HCT116 (cell line): ENCODE results near the gene MEF2B.

Experiments used
- CTCF ChIP-seq, 3 experiments: fragments of 200-600 bp in 1 of 3; sonication (generic) in 1 of 3; IDR thresholded peaks in 2 of 3; conservative IDR thresholded peaks in 1 of 3; 2 replicates each; pipeline ENCODE4 v1.5.1; 2012 to 2017; ENCODE audit warnings: low read depth in 2 of 3, low read length in 2 of 3, antibody characterized with exemption in 1 of 3, borderline replicate concordance in 1 of 3, control low read depth in 1 of 3, mild to moderate bottlenecking in 1 of 3, mixed read lengths in 1 of 3, mixed run types in 1 of 3, moderate library complexity in 1 of 3; ENCODE audit not compliant: insufficient read depth in 1 of 3
- EZH2 ChIP-seq: fragments of 200-600 bp; sonication (generic); IDR thresholded peaks from 2 replicates; pipeline ENCODE4 v1.6.1; 2017; ENCODE audit warnings: antibody characterized with exemption, mixed run types
- EZH2phosphoT487 ChIP-seq: fragments of 200-600 bp; IDR thresholded peaks from 2 replicates; pipeline ENCODE4 v1.6.1; 2018; ENCODE audit warnings: antibody characterized with exemption, borderline replicate concordance
- FOSL1 ChIP-seq: IDR thresholded peaks from 2 replicates; pipeline ENCODE4 v1.6.1; 2012; ENCODE audit warnings: low read depth
- JUND ChIP-seq: IDR thresholded peaks from 2 replicates; pipeline ENCODE4 v1.6.1; 2012
- POLR2A ChIP-seq: IDR thresholded peaks from 2 replicates; pipeline ENCODE4 v1.7.0; 2011; ENCODE audit warnings: borderline replicate concordance; ENCODE audit not compliant: insufficient read depth, insufficient read length; ENCODE audit errors: extremely low read depth
- POLR2AphosphoS5 ChIP-seq: IDR thresholded peaks from 2 replicates; pipeline ENCODE4 v1.6.1; 2011; ENCODE audit warnings: mild to moderate bottlenecking, low read depth, low read length, moderate library complexity
- REST ChIP-seq: IDR thresholded peaks from 2 replicates; pipeline ENCODE4 v1.6.1; 2012; ENCODE audit warnings: low read depth
- SRF ChIP-seq: IDR thresholded peaks from 2 replicates; pipeline ENCODE4 v1.6.1; 2012; ENCODE audit warnings: low read depth
- TCF7L2 ChIP-seq: IDR thresholded peaks from 2 replicates; pipeline ENCODE4 v1.7.0; 2011; ENCODE audit warnings: borderline replicate concordance, inconsistent platforms; ENCODE audit not compliant: insufficient read depth, insufficient read length; ENCODE audit errors: extremely low read depth
- TF ChIP-seq, protein P1 (sequence below): IDR thresholded peaks from 2 replicates; pipeline ENCODE4 v1.6.1; 2012

DNA sequence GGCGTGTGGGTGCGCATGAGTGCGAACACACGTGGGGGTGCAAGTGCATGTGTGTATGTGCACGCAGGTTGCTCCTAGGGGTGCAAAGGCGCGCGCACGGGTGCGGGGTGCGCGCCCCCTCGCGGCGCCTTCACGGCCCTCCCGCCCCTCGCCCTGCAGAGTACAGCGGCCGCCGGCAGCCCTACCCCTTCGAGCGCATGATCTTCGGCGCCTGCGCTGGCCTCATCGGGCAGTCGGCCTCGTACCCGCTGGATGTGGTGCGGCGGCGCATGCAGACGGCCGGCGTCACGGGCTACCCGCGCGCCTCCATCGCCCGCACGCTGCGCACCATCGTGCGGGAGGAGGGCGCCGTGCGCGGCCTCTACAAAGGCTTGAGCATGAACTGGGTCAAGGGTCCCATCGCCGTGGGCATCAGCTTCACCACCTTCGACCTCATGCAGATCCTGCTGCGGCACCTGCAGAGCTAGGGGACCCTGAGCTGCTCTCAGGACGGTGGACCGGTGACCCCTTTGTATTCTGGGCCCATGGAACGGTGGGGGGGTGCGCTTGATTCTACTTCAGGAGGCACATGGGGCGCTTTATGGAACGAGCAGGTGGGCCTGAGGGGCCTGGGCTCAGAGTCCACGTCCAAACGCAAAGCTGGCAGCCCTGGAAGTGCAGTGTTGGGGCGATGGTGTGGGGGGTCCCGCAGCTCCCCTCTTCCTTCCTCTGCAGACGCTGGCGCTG is 59.5 kb downstream of the MEF2B start:
- TF ChIP-seq EZH2phosphoT487 (no peak), POLR2A (no peak), EZH2 (no peak), SRF (no peak), CTCF (IDR thresholded peaks at IDR 0.05 in 2 of 3, conservative IDR thresholded peaks at IDR 0.05 in 1 of 3; ENCODE audit: borderline replicate concordance in 1 of 3, insufficient read depth in 1 of 3, low read depth in 2 of 3, low read length in 2 of 3) (no peak), FOSL1 (no peak), POLR2AphosphoS5 (no peak), JUND (no peak), REST (no peak), TCF7L2 (no peak)
- TF ChIP-seq, protein P1, sequence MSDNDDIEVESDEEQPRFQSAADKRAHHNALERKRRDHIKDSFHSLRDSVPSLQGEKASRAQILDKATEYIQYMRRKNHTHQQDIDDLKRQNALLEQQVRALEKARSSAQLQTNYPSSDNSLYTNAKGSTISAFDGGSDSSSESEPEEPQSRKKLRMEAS: no peak
